ENCODE data around the gene DCDC1. TPM values are rescaled to one million over a fixed set of nuclear protein-coding genes. Genes with fewer than 3 reads are reported as not detected.

DCDC1 gene
- total RNA-seq, 1 experiment from 2014 or later, result not detected

DNA sequence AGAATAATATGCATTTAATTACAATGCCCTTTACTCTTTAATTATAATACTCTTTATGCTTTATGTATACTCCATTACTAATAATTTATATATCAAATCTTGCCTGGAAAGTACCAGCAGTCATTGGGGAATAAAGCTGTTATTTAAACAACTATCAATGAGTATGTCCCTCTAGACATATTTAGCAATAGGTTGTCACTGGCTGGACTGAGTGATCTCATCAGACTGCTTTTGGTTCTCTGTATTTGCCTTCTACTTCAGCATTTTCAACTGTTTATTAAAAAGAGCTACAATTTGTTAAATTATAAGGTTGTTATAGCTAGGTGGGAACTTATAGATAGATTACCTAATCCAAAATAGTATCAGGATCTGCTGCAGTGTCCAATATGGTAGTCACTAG is 267.2 kb downstream of the DCDC1 start:
- ATAC-seq (no peak), DNase-seq (ENCODE audit: low read depth, low spot score) (no peak)
- H3K36me3 ChIP-seq (ENCODE audit: control insufficient read depth, insufficient read depth, low read length), result no peaks in the 10 kb centered on the region
- H3K27me3 ChIP-seq (ENCODE audit: control insufficient read depth, insufficient read depth, low read length), result no peaks in the 10 kb centered on the region
- no peak for TF ChIP-seq TCF7L2 (IDR thresholded peaks at IDR 0.05; ENCODE audit: low read depth, low read length)
- TF ChIP-seq SIN3A (IDR thresholded peaks at IDR 0.05; ENCODE audit: borderline replicate concordance, insufficient read depth, low read depth, low read length), result no peak
- TF ChIP-seq, protein P1, sequence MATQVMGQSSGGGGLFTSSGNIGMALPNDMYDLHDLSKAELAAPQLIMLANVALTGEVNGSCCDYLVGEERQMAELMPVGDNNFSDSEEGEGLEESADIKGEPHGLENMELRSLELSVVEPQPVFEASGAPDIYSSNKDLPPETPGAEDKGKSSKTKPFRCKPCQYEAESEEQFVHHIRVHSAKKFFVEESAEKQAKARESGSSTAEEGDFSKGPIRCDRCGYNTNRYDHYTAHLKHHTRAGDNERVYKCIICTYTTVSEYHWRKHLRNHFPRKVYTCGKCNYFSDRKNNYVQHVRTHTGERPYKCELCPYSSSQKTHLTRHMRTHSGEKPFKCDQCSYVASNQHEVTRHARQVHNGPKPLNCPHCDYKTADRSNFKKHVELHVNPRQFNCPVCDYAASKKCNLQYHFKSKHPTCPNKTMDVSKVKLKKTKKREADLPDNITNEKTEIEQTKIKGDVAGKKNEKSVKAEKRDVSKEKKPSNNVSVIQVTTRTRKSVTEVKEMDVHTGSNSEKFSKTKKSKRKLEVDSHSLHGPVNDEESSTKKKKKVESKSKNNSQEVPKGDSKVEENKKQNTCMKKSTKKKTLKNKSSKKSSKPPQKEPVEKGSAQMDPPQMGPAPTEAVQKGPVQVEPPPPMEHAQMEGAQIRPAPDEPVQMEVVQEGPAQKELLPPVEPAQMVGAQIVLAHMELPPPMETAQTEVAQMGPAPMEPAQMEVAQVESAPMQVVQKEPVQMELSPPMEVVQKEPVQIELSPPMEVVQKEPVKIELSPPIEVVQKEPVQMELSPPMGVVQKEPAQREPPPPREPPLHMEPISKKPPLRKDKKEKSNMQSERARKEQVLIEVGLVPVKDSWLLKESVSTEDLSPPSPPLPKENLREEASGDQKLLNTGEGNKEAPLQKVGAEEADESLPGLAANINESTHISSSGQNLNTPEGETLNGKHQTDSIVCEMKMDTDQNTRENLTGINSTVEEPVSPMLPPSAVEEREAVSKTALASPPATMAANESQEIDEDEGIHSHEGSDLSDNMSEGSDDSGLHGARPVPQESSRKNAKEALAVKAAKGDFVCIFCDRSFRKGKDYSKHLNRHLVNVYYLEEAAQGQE (IDR thresholded peaks at IDR 0.05; ENCODE audit: insufficient read depth in 1 of 2, low read depth in 2 of 2, low read length in 1 of 2), result no peak
- no peak for TF ChIP-seq POLR2AphosphoS5 (IDR thresholded peaks at IDR 0.05; ENCODE audit: low read depth, low read length)
- TF ChIP-seq, protein P2, sequence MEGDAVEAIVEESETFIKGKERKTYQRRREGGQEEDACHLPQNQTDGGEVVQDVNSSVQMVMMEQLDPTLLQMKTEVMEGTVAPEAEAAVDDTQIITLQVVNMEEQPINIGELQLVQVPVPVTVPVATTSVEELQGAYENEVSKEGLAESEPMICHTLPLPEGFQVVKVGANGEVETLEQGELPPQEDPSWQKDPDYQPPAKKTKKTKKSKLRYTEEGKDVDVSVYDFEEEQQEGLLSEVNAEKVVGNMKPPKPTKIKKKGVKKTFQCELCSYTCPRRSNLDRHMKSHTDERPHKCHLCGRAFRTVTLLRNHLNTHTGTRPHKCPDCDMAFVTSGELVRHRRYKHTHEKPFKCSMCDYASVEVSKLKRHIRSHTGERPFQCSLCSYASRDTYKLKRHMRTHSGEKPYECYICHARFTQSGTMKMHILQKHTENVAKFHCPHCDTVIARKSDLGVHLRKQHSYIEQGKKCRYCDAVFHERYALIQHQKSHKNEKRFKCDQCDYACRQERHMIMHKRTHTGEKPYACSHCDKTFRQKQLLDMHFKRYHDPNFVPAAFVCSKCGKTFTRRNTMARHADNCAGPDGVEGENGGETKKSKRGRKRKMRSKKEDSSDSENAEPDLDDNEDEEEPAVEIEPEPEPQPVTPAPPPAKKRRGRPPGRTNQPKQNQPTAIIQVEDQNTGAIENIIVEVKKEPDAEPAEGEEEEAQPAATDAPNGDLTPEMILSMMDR (IDR thresholded peaks at IDR 0.05), result no peak
- H3K27ac ChIP-seq (ENCODE audit: low read length), result no peak overlapping the region
- no peaks in the 10 kb centered on the region for H3K4me1 ChIP-seq (ENCODE audit: control insufficient read depth, insufficient read depth, low read length)
- POLR2A ChIA-PET, result no interaction called here
- no TSS peak for BruUV-seq (replicated peaks)
- no peak overlapping the region for H3K4me3 ChIP-seq (ENCODE audit: low read depth in 2 of 2, low read length in 2 of 2)
- in situ Hi-C loops (cut with HindIII; ENCODE audit: low pct_unique_long_range_greater_than_20kb, low sequenced_read_pairs) (no loop called here), intact Hi-C loops (cut with micrococcal nuclease; ENCODE audit: unreplicated experiment) (loop anchor here (10.0 kb wide), 1 partner anchor 1072 kb away; no protein-coding TSS in a partner anchor)
- no peaks in the 10 kb centered on the region for H3K9me3 ChIP-seq (ENCODE audit: control insufficient read depth, insufficient read depth, low read depth, low read length)
- CTCF ChIA-PET, result no interaction called here

DNA sequence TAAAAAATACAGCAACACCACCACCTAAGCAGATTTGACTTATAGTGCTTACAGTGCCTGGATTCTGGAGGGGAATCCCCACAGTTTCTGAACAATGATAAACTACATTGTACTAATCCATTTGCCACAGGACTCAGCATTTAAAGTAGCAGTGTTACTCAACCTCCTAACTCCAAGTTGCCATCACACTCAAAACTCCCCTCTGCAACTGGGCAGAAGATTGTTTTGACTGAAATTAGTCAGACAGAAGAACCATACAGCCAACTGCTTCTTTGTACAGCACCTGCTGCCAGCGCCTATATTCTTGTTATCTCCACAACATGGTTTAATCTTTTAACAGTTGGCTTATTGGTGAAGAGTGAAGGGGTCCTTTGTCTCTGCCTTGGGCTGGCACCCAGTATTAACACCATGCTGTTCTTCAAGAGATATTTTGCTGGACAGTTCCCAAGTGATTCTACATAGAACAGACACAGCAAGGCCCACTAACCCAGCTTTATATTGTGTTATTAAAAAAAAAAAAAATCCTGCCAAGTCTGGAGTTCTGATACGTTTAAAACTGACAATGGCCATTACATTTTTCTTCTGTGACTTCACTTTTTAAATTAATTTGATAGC is 273.2 kb downstream of the DCDC1 start:
- TF ChIP-seq, protein P2 (IDR thresholded peaks at IDR 0.05), result no peak
- no peak for TF ChIP-seq TCF7L2 (IDR thresholded peaks at IDR 0.05; ENCODE audit: low read depth, low read length)
- TF ChIP-seq SIN3A (IDR thresholded peaks at IDR 0.05; ENCODE audit: borderline replicate concordance, insufficient read depth, low read depth, low read length), result no peak
- TF ChIP-seq, protein P1 (IDR thresholded peaks at IDR 0.05; ENCODE audit: insufficient read depth in 1 of 2, low read depth in 2 of 2, low read length in 1 of 2), result no peak
- TF ChIP-seq POLR2AphosphoS5 (IDR thresholded peaks at IDR 0.05; ENCODE audit: low read depth, low read length), result no peak
- Histone ChIP-seq H3K27ac (ENCODE audit: low read length) (no peak overlapping the region), H3K4me3 (ENCODE audit: low read depth in 2 of 2, low read length in 2 of 2) (no peak overlapping the region), H3K36me3 (ENCODE audit: control insufficient read depth, insufficient read depth, low read length) (no peaks in the 10 kb centered on the region), H3K9me3 (ENCODE audit: control insufficient read depth, insufficient read depth, low read depth, low read length) (no peaks in the 10 kb centered on the region), H3K4me1 (ENCODE audit: control insufficient read depth, insufficient read depth, low read length) (no peaks in the 10 kb centered on the region), H3K27me3 (ENCODE audit: control insufficient read depth, insufficient read depth, low read length) (no peaks in the 10 kb centered on the region)
- in situ Hi-C loops (cut with HindIII; ENCODE audit: low pct_unique_long_range_greater_than_20kb, low sequenced_read_pairs), result no loop called here
- no peak for ATAC-seq
- CTCF ChIA-PET, result no interaction called here
- BruUV-seq (replicated peaks), result no TSS peak
- DNase-seq (ENCODE audit: low read depth, low spot score), result no peak
- POLR2A ChIA-PET, result no interaction called here
- intact Hi-C loops (cut with micrococcal nuclease; ENCODE audit: unreplicated experiment), result no loop called here

All from Panc1 (cell line).